AG09319 (cell line): ENCODE results near the gene CDH23.

Source experiments
- DNase-seq: peaks from one replicate; pipeline ENCODE4 v3.0.0-alpha.2; 2010; ENCODE audit warnings: low read depth; ENCODE audit errors: extremely low read depth
- TF ChIP-seq, protein P1 (sequence below): IDR thresholded peaks from 2 replicates; pipeline ENCODE4 v1.5.1; 2011; ENCODE audit warnings: low read depth, mild to moderate bottlenecking, inconsistent platforms, low read length, moderate library complexity

Gene CDH23

DNA sequence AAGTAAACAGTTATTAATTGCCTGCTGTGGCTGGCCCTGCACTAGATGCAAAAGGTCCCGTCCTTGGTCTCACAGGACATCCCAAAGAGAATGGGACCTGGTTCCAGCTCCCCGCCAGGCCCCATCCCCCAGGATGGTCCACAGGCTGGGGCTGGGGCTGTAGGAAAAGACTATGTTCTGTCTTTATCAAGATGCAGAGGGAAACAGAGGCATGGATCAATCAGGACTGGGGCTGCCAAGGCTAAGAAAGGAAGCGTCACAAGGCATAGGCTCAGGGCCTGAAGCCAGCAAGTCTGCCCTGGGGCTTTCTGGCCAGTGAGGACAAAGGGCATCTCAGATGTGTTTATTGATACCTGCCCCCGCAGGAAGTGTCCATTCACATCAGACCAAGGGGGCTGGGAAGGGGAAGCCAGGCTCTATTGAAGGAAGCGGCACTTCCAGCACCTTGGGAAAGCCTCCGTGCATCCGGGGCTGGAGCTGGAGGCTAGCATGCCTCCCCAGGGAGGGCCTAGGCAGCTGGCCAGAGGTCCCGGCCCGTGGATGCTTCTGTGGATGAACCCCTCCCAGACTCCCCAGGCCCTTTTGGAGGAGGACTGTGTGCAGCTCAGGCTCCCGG lies 370.8 kb downstream of the CDH23 start:
- TF ChIP-seq, protein P1, sequence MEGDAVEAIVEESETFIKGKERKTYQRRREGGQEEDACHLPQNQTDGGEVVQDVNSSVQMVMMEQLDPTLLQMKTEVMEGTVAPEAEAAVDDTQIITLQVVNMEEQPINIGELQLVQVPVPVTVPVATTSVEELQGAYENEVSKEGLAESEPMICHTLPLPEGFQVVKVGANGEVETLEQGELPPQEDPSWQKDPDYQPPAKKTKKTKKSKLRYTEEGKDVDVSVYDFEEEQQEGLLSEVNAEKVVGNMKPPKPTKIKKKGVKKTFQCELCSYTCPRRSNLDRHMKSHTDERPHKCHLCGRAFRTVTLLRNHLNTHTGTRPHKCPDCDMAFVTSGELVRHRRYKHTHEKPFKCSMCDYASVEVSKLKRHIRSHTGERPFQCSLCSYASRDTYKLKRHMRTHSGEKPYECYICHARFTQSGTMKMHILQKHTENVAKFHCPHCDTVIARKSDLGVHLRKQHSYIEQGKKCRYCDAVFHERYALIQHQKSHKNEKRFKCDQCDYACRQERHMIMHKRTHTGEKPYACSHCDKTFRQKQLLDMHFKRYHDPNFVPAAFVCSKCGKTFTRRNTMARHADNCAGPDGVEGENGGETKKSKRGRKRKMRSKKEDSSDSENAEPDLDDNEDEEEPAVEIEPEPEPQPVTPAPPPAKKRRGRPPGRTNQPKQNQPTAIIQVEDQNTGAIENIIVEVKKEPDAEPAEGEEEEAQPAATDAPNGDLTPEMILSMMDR: no peak
- DNase-seq: no peak

DNA sequence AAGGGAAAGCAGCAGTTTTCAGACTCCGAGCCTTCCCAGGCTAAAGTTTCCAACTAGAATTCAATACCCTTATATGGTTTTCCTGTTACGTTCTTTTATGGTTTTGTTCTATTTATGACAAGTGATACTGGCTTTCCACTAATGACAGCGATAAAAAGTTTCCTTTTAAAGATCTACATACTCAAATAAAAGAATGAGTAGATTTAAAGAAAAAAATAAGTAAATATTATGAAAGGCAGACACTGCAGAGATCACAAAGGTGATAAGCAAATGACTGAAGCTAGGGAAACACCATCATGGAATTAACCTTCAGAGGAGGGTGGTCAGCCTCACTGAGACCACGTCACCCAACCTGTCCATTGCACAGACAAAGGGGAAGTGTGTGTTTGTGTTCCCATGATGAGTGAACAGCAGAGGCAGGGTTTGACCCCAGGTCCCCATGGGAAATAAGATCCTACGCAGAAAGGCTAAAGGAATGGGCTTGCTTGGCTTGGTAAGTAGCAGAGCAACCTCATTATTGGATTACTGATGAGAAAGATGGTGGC lies 372.6 kb downstream of the CDH23 start:
- DNase-seq: no peak
- TF ChIP-seq, protein P1: no peak

DNA sequence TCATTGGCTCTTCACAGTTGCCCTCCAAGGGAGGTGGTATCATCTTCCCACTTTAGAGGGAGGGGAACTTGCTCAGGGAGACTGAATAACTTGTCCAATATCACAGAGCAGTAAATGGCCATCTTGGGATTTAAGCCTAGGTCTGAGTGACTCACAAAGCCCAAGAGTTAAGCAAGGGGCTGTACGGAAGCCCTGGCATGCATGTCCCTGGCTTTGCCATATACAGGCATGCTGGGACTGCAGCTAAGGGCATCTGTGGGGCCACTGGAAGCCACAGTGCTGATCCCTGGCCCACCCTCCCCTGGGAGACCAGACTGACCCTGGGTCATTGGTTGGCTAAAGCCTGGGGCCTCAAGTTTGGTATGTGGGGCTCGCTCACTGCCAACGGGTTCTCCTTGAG lies 373.5 kb downstream of the CDH23 start:
- no peak for DNase-seq
- TF ChIP-seq, protein P1: no peak

DNA sequence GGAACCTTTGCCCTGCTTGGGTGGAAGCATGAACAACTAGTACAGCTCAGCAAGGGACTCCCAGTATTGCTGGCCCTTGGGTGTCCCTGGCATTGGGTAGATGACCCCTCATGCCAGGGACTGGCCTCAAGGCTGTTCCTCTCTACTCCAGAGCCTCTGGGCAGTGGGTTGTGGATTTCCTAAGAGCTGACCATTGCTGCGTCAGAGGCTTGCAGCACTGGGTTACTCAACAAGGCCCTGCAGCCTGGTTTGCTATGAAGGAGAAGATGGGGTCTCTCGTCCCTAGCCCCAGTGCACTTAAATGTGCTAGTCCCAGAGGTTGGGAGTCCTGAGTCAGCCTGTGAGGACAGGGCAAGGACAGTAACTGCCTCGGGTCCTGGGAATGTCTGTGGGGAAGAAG lies 374.1 kb downstream of the CDH23 start:
- TF ChIP-seq, protein P1: no peak
- no peak for DNase-seq

DNA sequence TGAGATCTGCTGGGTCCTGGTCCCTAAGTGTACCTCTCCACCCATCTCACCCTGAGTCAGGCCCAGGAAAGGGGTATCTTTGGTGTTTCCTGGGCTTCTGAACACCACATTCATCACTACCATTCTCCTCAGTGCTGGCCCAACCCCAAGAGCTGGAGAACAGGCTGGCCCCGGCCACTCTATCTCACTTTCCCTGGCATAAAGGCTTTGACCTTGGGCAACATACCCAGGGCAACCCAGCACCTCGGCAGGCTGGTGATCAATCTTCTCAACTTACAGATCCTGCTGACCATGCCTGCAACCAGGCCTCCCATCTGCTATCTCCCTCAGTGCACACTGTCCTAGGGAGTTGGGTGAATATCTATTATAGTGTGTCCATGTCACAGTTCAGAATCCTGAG lies 374.5 kb downstream of the CDH23 start:
- TF ChIP-seq, protein P1: no peak
- no peak for DNase-seq

DNA sequence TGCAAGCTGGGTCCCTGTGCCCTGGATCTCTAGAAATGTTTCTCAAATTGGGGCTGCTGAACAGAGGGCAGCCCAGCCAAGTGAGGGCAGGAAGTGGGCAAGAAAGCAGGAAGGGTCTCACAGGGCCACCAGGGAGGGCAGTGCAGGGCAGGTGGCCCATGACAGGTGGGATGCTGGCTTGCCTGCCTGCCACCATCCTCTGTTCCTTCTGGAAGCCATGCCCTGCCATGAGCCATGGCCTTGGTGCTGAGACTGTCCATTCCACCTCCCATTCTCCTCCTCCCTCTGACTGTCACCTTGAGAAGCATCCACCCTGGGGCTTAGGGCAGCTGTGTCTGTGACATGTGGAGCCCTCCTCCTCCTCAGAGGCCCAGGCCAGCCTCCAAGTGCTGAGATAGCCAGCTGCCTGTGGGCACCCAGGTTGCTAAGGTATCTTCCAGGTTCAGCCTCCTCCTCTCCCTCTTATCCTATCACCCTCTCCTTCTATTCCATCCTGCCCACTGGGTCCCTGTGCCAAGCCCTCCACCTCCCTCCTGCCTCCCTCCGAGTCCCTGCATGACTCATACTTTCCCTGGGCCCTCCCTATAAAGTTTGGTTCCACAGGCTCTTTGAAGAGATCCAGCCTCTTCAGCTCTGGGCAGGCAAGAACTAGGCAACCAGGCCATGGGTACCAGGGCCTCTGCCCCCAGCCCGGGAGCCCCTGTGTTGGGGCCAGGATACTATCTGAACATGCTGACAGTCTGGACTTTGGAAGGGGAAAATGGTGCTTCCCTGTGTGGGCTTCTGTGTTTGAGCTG lies 375.3 kb downstream of the CDH23 start:
- DNase-seq: no peak
- TF ChIP-seq, protein P1: no peak

DNA sequence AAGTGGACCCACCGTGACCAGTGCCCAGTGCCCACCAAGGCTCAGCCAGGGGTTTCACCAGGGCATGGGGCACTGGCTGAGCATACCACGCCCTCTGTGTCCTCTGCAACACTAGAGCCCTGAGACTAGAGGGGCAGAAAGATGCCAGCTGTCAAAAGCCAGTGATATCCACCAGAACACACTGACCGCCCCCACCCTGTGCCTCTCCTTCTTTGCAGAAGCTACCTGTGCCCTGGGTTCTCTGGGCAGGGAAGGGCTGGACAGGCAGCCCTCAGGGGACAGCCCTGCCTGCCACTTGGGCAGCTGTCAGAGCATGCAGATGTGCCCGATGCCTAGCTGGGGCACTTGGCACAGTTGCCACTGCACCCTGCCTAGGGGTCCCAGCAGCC lies 376.1 kb downstream of the CDH23 start:
- TF ChIP-seq, protein P1: no peak
- DNase-seq: no peak
